Stimulated activated CD4-positive, alpha-beta T cell treated with anti-CD3 and anti-CD28 coated beads, Interleukin-4, amount 100 ng/mL, for 48 hours (primary cell): Measurements from ENCODE around the gene B4GALT6.

Experiments
- DNase-seq, 2 donors: peaks; one replicate each; pipeline ENCODE4 v3.0.0-alpha.2; 2020; ENCODE audit warnings: low read depth in 2 of 2

Gene B4GALT6

GRCh38 chr18:31688606-31689005 is 4.2 kb upstream of the B4GALT6 start:
- no peak for DNase-seq

- DNase-seq: no peak
These were observed 2.9 kb upstream of the B4GALT6 start for GRCh38 chr18:31686986-31687928.

- DNase-seq: no peak
These were observed 2.2 kb upstream of the B4GALT6 start for GRCh38 chr18:31686572-31686971.

- peak; percentile 23 to 32 for DNase-seq
These were observed 1.0 kb upstream of the B4GALT6 start for GRCh38 chr18:31685097-31686082.

GRCh38 chr18:31683968-31684278 is 458 bp downstream of the B4GALT6 start:
- DNase-seq: no peak

GRCh38 chr18:31683106-31683505 is 1.3 kb downstream of the B4GALT6 start:
- DNase-seq: no peak

GRCh38 chr18:31680831-31681568 is 3.4 kb downstream of the B4GALT6 start:
- DNase-seq: no peak

- DNase-seq: no peak
These were observed 4.0 kb downstream of the B4GALT6 start for GRCh38 chr18:31680433-31680811.

- no peak for DNase-seq
These were observed 4.5 kb downstream of the B4GALT6 start for GRCh38 chr18:31679791-31680432.

GRCh38 chr18:31679133-31679742 is 5.1 kb downstream of the B4GALT6 start:
- no peak for DNase-seq

- no peak for DNase-seq
These were observed 6.0 kb downstream of the B4GALT6 start for GRCh38 chr18:31678425-31678824.

GRCh38 chr18:31677592-31677991 is 6.8 kb downstream of the B4GALT6 start:
- no peak for DNase-seq

GRCh38 chr18:31675404-31675803 is 9.0 kb downstream of the B4GALT6 start:
- no peak for DNase-seq

GRCh38 chr18:31672628-31673135 is 11.7 kb downstream of the B4GALT6 start:
- no peak for DNase-seq

- no peak for DNase-seq
These were observed 12.4 kb downstream of the B4GALT6 start for GRCh38 chr18:31671951-31672350.

- DNase-seq: no peak
These were observed 14.8 kb downstream of the B4GALT6 start for GRCh38 chr18:31669541-31669940.

GRCh38 chr18:31667185-31667584 is 17.2 kb downstream of the B4GALT6 start:
- DNase-seq: no peak

- no peak for DNase-seq
These were observed 18.3 kb downstream of the B4GALT6 start for GRCh38 chr18:31666055-31666454.

- no peak for DNase-seq
These were observed 20.3 kb downstream of the B4GALT6 start for GRCh38 chr18:31664101-31664500.

- DNase-seq: no peak
These were observed 22.4 kb downstream of the B4GALT6 start for GRCh38 chr18:31661965-31662364.

GRCh38 chr18:31660763-31661162 is 23.6 kb downstream of the B4GALT6 start:
- no peak for DNase-seq
